Skeletal muscle tissue (tissue), 4 donors: ENCODE data around the gene GARIN1A. TPM values are rescaled to one million over a fixed set of nuclear protein-coding genes. Genes with fewer than 3 reads are reported as not detected.
A peak's percentile ranks its signal among the peaks of the same experiment; 100 is the strongest.
"Not testable (repeated sequence)": the region's sequence is repeated elsewhere in the genome, so short reads cannot be mapped to it uniquely, and the experiment has no call there.

ENCODE experiments used
- H3K27ac ChIP-seq: one replicate; pipeline ENCODE4 v1.7.0; 2013; ENCODE audit warnings: mild to moderate bottlenecking, low read depth, low read length, inconsistent platforms
- H3K27me3 ChIP-seq, 3 donors: one replicate each; pipeline ENCODE4 v1.7.0; 2013; ENCODE audit warnings: low read length in 3 of 3; ENCODE audit not compliant: control insufficient read depth in 3 of 3, insufficient read depth in 3 of 3
- H3K36me3 ChIP-seq, 3 donors: one replicate each; pipeline ENCODE4 v1.7.0; 2013; ENCODE audit warnings: low read length in 3 of 3; ENCODE audit not compliant: control insufficient read depth in 3 of 3, insufficient read depth in 3 of 3
- H3K4me1 ChIP-seq, 3 donors: one replicate each; pipeline ENCODE4 v1.7.0; 2013; ENCODE audit warnings: low read length in 3 of 3, mild to moderate bottlenecking in 3 of 3; ENCODE audit not compliant: control insufficient read depth in 3 of 3, insufficient read depth in 3 of 3
- H3K4me3 ChIP-seq, 3 donors: one replicate each; pipeline ENCODE4 v1.7.0; 2013; ENCODE audit warnings: low read length in 3 of 3
- H3K9ac ChIP-seq, 3 donors: one replicate each; pipeline ENCODE4 v1.7.0; 2013; ENCODE audit warnings: low read length in 3 of 3, mild to moderate bottlenecking in 3 of 3, moderate library complexity in 2 of 3, low read depth in 1 of 3
- H3K9me3 ChIP-seq, 3 donors: one replicate each; pipeline ENCODE4 v1.7.0; 2013; ENCODE audit warnings: low read length in 3 of 3; ENCODE audit not compliant: control insufficient read depth in 3 of 3
- total RNA-seq: library from RNA; depleted of rRNA; stranded (reverse); fragments of >200 nt; gene quantifications from one replicate; pipeline ENCODE4 v1.2.3, GENCODE V29; 2014
- donor health status: Osteomylitis.

The GARIN1A gene
- total RNA-seq, 1 donor from 2014 or later, result 0.52 TPM

- H3K27ac ChIP-seq, H3K4me1 ChIP-seq: not testable (repeated sequence)
Measured at GRCh38 chr7:128658428-128658827, 13.7 kb upstream of the GARIN1A start.

GRCh38 chr7:128660596-128660995 lies 11.5 kb upstream of the GARIN1A start:
- H3K9ac ChIP-seq, result no peak overlapping the region
- no peaks in the 10 kb centered on the region for H3K9me3 ChIP-seq
- H3K27me3 ChIP-seq, result no peaks in the 10 kb centered on the region

More at GRCh38 chr7:128658428-128658827, 13.7 kb upstream of the GARIN1A start:
- H3K36me3 ChIP-seq, H3K27me3 ChIP-seq, H3K4me3 ChIP-seq, H3K9ac ChIP-seq, H3K9me3 ChIP-seq: not testable (repeated sequence)

GRCh38 chr7:128661446-128661845 lies 10.6 kb upstream of the GARIN1A start:
- Histone ChIP-seq H3K4me3 (no peak overlapping the region), H3K9me3 (no peaks in the 10 kb centered on the region), H3K4me1 (no peaks in the 10 kb centered on the region), H3K36me3 (no peaks in the 10 kb centered on the region), H3K9ac (no peak overlapping the region), H3K27me3 (no peaks in the 10 kb centered on the region), H3K27ac (no peak overlapping the region)

More at GRCh38 chr7:128660596-128660995, 11.5 kb upstream of the GARIN1A start:
- no peaks in the 10 kb centered on the region for H3K4me1 ChIP-seq
- no peak overlapping the region for H3K4me3 ChIP-seq
- H3K27ac ChIP-seq, result no peak overlapping the region
- no peaks in the 10 kb centered on the region for H3K36me3 ChIP-seq

GRCh38 chr7:128662091-128662490 lies 10.0 kb upstream of the GARIN1A start:
- no peak overlapping the region for H3K27ac ChIP-seq
- H3K4me3 ChIP-seq, result no peak overlapping the region
- H3K36me3 ChIP-seq, result no peaks in the 10 kb centered on the region
- H3K4me1 ChIP-seq, result no peaks in the 10 kb centered on the region
- H3K9me3 ChIP-seq, result no peaks in the 10 kb centered on the region
- no peak overlapping the region for H3K9ac ChIP-seq
- H3K27me3 ChIP-seq, result no peaks in the 10 kb centered on the region

- H3K4me1 ChIP-seq, H3K4me3 ChIP-seq, H3K36me3 ChIP-seq, H3K9me3 ChIP-seq, H3K27ac ChIP-seq, H3K9ac ChIP-seq, H3K27me3 ChIP-seq: not testable (repeated sequence)
Measured at GRCh38 chr7:128663223-128663622, 8.9 kb upstream of the GARIN1A start.

GRCh38 chr7:128665057-128665456 lies 7.0 kb upstream of the GARIN1A start:
- Histone ChIP-seq H3K27me3 (no peaks in the 10 kb centered on the region), H3K27ac (no peak overlapping the region), H3K4me3 (no peak overlapping the region), H3K9me3 (no peaks in the 10 kb centered on the region), H3K4me1 (no peaks in the 10 kb centered on the region), H3K9ac (no peak overlapping the region), H3K36me3 (no peaks in the 10 kb centered on the region)

- no peaks in the 10 kb centered on the region for H3K27me3 ChIP-seq
- no peak overlapping the region for H3K9ac ChIP-seq
- no peaks in the 10 kb centered on the region for H3K9me3 ChIP-seq
- no peak overlapping the region for H3K27ac ChIP-seq
- no peaks in the 10 kb centered on the region for H3K4me1 ChIP-seq
- H3K4me3 ChIP-seq, result no peak overlapping the region
- H3K36me3 ChIP-seq, result no peaks in the 10 kb centered on the region
Measured at GRCh38 chr7:128666200-128666599, 5.9 kb upstream of the GARIN1A start.

- Histone ChIP-seq H3K27me3 (no peaks in the 10 kb centered on the region), H3K27ac (no peak overlapping the region), H3K36me3 (no peaks in the 10 kb centered on the region), H3K4me1 (peaks cover 4 to 12% (median 7%) of the 10 kb centered on the region in 3 donors), H3K9me3 (no peaks in the 10 kb centered on the region), H3K9ac (peak overlapping the region in 1 of 3 donors; percentile 51), H3K4me3 (peak overlapping the region in 1 of 3 donors; percentile 22)
Measured at GRCh38 chr7:128672927-128673517, 930 bp downstream of the GARIN1A start.

- H3K36me3 ChIP-seq, result no peaks in the 10 kb centered on the region
- no peaks in the 10 kb centered on the region for H3K9me3 ChIP-seq
- peaks cover 4 to 12% (median 7%) of the 10 kb centered on the region in 3 donors for H3K4me1 ChIP-seq
- no peak overlapping the region for H3K27ac ChIP-seq
- no peaks in the 10 kb centered on the region for H3K27me3 ChIP-seq
- peak overlapping the region in 1 of 3 donors; percentile 51 for H3K9ac ChIP-seq
- H3K4me3 ChIP-seq, result peak overlapping the region in 1 of 3 donors; percentile 22
Measured at GRCh38 chr7:128673571-128673970, 1.5 kb downstream of the GARIN1A start.

GRCh38 chr7:128676665-128677064 lies 4.6 kb downstream of the GARIN1A start:
- Histone ChIP-seq H3K4me1 (peaks cover 4 to 12% (median 7%) of the 10 kb centered on the region in 3 donors), H3K4me3 (no peak overlapping the region), H3K36me3 (peaks cover 0 to 4% (median 0%) of the 10 kb centered on the region in 3 donors), H3K27me3 (no peaks in the 10 kb centered on the region), H3K9me3 (no peaks in the 10 kb centered on the region), H3K27ac (no peak overlapping the region), H3K9ac (no peak overlapping the region)
